Spleen (tissue), 7 donors: ENCODE data around the gene ACHE.

Source experiments
- POLR2A ChIP-seq, 3 donors: fragments of 450-650 bp; IDR thresholded peaks; one replicate each; pipeline ENCODE4 v1.5.1; 2017; ENCODE audit warnings: antibody characterized with exemption in 3 of 3, mild to moderate bottlenecking in 1 of 3
- POLR2AphosphoS5 ChIP-seq, 3 donors: sonication (generic); formaldehyde crosslinking; IDR thresholded peaks; one replicate each; pipeline ENCODE4 v1.5.1; 2017; ENCODE audit warnings: antibody characterized with exemption in 3 of 3
- TF ChIP-seq, protein P1 (sequence below), 11 experiments: fragments of 200-600 bp in 7 of 11; fragments of 450-650 bp in 4 of 11; sonication (generic) in 4 of 11; IDR thresholded peaks in 8 of 11; conservative IDR thresholded peaks in 3 of 11; 1 replicate in 7 of 11; 2 replicates in 4 of 11; pipeline versions ENCODE4 v1.4.0 to v1.8.0; 2016 to 2021; ENCODE audit warnings: antibody characterized with exemption in 11 of 11, inconsistent platforms in 4 of 11, mild to moderate bottlenecking in 1 of 11
- donor health status: DM: no; HTN: no; CAD: no; lungs with moderate emphysema.
- donor health status: DM: no; HTN: no; CAD: no.
- donor health status: DM: no; HTN: no; CAD: no.

DNA sequence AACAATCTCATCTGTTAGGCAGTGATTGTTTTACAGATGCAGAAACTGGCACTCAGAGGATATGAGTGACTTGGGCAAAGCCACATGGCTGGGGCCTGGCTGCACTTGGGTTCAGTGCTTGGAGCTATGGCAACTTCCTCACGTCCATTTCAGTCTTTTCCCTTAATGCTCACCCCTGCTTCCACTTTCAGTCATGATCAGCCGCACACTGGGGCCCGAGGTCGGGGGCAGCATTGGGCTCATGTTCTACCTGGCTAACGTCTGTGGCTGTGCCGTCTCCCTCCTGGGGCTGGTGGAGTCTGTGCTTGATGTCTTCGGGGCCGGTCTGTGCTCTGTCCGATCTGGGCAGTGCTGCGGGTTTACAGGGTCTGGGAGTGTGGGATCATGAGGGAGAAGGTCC is 40.2 kb downstream of the ACHE start:
- TF ChIP-seq, protein P1, sequence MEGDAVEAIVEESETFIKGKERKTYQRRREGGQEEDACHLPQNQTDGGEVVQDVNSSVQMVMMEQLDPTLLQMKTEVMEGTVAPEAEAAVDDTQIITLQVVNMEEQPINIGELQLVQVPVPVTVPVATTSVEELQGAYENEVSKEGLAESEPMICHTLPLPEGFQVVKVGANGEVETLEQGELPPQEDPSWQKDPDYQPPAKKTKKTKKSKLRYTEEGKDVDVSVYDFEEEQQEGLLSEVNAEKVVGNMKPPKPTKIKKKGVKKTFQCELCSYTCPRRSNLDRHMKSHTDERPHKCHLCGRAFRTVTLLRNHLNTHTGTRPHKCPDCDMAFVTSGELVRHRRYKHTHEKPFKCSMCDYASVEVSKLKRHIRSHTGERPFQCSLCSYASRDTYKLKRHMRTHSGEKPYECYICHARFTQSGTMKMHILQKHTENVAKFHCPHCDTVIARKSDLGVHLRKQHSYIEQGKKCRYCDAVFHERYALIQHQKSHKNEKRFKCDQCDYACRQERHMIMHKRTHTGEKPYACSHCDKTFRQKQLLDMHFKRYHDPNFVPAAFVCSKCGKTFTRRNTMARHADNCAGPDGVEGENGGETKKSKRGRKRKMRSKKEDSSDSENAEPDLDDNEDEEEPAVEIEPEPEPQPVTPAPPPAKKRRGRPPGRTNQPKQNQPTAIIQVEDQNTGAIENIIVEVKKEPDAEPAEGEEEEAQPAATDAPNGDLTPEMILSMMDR (IDR thresholded peaks at IDR 0.05 in 8 of 11, conservative IDR thresholded peaks at IDR 0.05 in 3 of 11) = no peak
- no peak for TF ChIP-seq POLR2AphosphoS5 (IDR thresholded peaks at IDR 0.05)
- TF ChIP-seq POLR2A (IDR thresholded peaks at IDR 0.05) = no peak
